GM19328 (cell line): ENCODE measurements around the gene KNSTRN.
A peak's percentile ranks its signal among the peaks of the same experiment; 100 is the strongest.

Source experiments
- ATAC-seq: cut with Tn5 transposase; IDR thresholded peaks from one replicate; pipeline ENCODE4 v1.9.1; 2021; ENCODE audit warnings: mild to moderate bottlenecking, moderate library complexity; ENCODE audit not compliant: unreplicated experiment

Gene KNSTRN

DNA sequence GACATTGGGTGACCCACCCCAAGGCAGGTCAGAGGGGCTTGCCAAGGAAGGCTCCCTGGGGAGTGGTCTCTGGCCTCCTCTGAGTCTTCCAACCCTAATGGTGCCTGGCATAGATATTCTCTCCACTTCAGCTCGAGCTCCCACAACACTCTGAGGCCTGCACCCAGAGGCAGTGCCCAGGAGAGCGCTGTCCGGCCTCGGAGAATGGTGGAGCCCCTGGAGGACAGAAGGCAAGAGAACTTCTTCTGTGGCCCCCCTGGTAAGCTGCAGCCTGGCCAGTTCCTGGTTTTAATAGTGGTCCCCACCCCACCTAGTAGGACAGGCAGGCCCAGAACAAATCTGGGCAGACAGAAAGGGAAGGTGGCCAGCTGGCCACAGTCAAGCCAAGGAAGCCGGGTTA lies 17.5 kb upstream of the KNSTRN start:
- ATAC-seq = no peak

DNA sequence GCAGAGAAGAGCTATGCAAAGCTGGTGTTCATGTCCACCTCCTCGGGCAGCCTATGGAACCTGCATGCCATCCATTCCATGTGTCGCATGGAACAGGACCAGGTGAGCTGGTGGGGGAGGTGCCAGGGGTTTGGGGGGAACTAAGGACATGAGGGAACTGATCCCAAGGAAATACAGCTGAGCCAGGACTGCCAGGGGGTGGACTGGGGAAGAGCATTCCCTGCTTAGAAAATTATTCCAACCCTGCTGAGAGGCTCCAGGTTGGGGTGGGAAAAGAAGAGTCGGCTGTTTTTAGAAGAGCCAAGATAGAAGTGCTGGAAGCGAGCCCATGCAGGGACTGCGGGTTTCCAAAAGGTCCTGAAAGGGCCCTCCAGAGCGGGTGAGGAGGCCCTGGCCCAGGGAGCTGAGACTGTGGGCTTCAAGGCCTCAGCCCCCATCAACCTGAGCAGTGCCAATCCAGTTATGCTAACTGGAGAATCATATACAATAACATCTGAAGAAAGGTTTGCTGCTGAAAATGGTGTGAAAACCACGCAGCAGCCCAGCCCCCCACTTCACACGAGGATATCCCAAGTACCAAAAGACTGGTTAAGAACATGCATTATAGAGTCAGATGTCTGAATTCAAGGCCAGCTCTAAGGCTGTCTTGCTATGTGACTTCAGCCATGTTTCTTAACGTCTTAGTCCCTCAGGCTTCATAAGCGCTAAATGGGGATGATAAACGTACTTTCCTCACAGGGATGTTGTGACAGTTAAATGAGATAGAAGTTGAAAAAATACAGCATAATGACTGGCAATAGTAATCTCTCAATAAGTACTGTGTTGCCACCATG lies 16.7 kb upstream of the KNSTRN start:
- no peak for ATAC-seq

DNA sequence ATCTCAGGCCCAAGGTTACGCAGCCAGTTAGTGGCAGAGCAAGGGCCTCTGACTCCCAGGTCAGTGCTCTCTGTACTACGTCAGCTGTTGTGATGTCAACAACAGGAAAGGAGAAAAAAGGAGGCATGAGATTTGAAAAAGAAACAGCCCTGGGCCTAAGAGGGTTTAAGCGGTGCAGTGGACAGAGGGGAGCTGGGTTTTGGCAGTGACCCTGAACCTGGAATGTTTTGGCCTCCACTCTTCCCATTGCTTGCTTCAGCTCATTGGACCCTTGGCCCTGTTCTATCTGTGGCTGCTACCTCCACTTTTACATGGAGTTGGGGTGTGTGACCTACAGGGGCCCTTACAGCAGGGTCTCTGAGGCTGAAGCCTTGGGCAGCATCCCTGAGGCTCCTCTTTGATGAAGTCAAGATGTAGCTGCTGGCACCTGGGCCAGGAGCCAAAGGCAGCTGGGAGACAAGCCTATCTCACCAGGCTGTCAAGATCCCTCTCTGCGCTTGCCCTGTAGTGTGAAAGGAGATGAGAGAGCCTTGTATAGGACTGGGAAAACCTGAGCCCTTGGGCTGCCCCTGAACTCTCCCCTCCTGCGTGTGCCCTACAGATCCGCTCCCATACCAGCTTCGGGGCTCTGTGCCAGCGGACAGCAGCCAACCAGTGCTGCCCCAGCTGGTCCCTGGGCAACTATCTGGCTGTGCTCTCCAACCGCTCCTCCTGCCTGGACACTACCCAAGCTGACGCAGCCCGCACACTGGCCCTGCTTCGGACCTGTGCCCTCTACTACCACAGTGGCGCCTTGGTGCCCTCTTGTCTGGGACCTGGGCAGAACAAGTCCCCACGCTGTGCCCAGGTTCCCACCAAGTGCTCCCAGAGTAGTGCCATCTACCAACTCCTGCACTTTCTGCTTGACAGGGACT lies 15.8 kb upstream of the KNSTRN start:
- no peak for ATAC-seq

DNA sequence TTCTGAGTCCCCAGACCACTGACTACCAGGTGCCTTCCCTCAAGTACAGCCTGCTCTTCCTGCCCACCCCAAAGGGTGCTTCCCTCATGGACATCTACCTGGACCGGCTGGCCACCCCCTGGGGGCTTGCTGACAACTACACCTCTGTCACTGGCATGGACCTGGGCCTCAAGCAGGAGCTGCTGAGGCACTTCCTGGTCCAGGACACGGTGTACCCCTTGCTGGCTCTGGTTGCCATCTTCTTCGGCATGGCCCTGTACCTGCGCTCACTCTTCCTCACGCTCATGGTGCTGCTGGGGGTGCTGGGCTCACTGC lies 15.2 kb upstream of the KNSTRN start:
- no peak for ATAC-seq

DNA sequence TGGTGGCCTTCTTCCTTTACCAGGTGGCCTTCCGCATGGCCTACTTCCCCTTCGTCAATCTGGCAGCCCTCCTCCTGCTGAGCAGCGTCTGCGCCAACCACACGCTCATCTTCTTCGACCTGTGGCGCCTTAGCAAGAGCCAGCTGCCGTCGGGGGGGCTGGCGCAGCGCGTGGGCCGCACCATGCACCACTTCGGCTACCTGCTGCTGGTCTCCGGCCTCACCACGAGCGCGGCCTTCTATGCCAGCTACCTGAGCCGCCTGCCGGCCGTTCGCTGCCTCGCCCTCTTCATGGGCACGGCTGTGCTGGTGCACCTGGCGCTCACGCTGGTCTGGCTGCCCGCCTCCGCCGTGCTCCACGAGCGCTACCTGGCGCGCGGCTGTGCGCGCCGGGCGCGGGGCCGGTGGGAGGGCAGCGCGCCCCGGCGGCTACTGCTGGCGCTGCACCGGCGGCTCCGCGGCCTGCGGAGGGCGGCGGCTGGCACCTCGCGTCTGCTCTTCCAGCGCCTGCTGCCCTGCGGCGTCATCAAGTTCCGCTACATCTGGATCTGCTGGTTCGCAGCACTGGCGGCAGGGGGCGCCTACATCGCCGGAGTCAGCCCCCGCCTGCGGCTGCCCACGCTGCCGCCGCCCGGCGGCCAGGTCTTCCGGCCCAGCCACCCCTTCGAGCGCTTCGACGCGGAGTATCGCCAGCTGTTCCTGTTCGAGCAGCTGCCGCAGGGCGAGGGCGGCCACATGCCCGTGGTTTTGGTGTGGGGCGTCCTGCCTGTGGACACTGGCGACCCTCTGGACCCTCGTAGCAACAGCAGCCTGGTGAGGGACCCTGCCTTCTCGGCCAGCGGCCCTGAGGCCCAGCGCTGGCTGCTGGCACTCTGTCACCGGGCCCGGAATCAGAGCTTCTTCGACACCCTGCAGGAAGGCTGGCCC lies 14.6 kb upstream of the KNSTRN start:
- ATAC-seq = peak; percentile 71

DNA sequence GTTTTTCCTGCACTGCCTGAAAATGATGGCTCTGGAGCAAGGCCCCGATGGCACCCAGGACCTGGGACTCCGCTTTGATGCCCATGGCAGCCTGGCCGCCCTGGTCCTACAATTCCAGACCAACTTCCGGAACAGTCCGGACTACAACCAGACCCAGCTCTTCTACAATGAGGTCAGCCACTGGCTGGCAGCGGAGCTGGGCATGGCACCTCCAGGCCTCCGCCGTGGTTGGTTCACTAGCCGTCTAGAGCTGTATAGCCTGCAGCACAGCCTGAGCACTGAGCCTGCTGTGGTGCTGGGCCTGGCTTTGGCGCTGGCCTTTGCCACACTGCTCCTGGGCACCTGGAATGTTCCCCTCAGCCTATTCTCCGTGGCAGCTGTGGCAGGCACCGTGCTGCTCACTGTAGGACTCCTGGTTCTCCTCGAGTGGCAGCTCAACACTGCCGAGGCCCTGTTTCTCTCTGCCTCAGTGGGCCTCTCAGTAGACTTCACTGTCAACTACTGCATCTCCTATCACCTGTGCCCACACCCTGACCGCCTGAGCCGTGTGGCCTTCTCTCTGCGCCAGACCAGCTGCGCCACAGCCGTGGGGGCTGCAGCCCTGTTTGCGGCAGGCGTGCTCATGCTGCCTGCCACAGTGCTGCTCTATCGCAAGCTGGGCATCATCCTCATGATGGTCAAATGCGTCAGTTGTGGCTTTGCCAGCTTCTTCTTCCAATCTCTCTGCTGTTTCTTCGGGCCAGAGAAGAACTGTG lies 13.6 kb upstream of the KNSTRN start:
- ATAC-seq = no peak

DNA sequence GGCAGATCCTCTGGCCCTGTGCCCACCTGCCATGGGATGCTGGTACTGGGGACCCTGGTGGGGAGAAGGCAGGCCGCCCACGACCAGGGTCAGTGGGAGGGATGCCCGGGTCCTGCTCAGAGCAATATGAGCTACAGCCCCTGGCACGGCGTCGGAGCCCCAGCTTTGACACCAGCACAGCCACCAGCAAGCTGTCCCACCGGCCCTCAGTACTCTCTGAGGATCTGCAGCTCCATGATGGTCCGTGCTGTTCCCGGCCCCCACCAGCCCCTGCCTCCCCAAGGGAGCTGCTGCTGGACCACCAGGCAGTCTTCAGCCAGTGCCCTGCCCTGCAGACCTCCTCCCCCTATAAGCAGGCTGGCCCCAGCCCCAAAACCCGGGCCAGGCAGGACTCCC lies 13.0 kb upstream of the KNSTRN start:
- ATAC-seq = no peak

DNA sequence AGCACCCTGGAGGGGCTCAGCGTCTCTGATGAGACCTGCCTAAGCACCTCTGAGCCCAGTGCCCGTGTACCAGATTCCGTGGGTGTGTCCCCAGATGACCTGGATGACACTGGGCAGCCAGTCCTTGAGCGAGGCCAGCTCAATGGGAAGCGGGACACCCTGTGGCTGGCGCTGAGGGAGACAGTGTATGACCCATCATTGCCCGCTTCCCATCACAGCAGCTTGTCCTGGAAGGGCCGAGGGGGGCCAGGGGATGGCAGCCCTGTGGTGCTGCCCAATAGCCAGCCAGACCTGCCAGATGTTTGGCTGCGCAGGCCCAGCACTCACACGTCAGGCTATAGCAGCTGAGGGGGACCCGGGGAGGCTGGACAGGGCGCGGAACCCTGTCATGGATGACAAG lies 12.6 kb upstream of the KNSTRN start:
- ATAC-seq = no peak

DNA sequence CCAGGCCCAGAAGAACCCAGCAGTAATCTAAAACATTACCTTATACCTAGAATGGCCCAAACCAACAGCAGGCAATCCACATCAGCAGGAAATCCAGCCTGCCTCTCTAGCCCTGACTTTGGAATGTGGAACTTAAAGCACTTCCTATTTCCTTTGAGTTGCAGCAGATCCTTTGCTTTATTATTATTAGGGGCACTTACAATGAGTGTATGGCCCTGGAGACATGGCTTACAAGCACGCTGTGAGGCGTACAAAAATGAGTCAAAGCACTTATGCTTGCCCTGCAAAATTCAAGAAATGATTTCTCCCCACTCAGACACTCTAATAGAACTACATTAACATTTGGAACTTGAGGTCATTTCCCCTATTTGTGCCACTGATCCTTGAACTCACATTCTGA lies 9.5 kb upstream of the KNSTRN start:
- no peak for ATAC-seq

DNA sequence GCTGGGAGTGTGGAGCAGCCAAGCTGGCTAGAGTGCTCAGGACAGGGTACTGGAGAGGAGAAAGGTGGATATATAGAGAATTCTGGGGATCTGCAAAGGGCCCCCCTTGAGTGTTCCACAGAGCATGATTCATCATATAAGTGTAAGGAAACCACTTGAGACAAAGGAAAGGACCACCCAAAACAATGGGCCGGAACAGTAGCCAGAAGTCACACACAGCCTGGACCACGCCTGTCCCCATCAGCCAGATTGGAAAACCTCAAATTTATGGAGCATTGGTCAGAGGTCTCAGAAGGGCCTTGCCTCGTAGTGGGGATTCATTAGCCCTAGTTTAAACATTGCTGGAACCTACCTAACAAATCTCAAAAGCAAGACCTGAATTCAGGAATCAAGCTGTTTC lies 4.9 kb upstream of the KNSTRN start:
- ATAC-seq = no peak

DNA sequence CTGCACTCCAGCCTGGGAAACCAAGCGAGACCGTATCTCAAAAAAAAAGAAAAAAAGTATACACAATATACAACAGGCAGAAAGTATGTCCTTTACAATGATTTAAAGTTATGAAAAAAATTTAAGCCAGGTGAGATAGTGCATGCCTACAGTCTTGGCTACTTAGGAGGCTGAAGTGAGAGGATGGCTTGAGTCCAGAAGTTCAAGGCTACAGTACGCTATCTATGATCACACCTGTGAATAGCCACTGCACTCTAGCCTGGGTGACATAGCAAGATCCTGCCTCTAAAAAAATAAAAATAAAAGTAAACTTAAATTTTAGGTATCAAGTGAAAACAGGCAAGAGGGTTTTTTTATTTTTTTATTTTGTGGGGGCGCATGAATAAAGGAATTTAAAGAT lies 3.1 kb upstream of the KNSTRN start:
- ATAC-seq = no peak

DNA sequence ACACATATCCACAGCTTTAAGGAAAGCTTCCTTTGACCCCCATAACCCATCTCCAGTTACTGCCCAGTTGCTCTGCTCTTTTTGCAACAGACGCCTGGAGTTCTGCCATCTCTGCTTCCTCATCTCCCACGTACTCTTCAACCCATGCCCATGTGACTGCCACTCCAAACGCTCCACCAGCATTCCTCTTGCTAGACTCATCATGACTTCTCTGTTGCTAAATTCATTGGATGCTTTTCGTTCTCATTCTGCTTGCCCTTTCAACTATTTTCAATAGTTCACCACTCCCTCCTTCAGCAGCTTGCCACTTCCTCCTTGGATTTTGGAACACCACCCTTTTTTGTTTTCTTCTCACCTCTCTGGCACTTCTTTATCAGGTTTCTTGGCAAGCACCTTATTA lies 2.7 kb upstream of the KNSTRN start:
- no peak for ATAC-seq

DNA sequence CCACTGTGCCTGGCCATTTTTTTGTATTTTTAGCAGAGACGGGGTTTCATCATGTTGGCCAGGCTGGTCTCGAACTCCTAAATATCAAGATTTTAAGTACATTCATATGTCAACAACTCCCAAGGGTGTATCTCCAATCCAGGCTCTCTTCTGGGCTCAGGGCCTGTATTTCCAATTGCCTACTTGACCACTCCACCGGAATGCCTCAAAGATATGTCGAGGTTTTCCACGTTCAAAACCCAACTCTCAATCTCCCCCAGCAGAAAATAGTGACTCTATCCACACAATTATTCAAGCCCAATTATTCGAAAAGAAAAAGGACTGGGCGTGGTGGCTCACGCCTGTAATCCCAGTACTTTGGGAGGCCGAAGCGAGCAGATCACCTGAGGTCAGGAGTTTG lies 1.9 kb upstream of the KNSTRN start:
- no peak for ATAC-seq

DNA sequence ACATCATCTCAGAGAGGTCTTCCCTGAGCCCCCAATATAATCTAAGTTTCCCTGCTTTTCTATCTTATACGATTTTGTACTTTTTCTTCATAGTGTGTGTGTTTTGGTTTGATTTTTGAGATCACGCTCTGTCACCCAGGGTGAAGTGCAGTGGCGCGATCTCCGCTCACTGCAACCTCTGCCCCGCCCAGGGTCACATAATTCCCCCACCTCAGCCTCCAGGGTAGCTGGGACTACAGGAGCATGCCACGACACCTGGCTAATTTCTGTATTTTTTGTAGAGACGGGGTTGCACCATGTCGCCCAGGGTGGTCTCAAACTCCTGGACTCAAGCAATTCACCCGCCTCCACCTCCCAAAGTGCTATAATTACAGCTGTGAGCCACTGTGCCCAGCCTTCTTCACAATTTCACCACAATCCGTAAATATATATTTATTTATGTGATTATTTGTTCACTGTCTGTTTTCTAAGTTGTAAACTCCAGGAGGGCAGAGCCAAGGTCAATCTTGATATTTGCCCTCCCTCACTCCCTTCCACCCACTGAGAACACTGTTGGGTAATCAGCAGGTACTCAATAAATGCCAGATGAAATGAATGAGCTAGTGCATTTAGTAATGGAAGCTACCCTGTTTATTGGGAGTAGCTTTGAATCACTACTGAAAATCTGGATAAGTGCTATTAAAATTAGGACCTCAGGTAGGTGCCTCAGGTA lies 547 bp upstream of the KNSTRN start:
- ATAC-seq = no peak

DNA sequence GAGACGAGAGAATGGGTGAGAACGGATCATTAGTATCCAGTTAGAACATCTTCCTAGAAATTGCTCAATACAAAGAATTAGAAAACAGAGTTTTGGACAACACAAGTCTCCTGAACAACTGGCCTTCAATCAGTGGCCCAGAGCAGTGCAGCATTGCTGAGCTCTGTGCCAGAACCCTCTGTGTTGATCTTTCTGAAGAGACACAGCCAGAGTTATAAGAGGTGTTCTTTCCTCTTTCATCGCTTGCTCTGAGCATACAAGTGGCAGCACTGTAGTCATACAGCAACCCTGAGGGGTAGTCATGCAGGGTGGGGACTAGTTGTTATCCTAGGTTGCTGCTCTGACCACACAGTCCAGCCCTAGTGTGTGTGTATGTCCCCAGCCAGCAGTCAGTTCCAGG lies 4.0 kb downstream of the KNSTRN start:
- no peak for ATAC-seq

DNA sequence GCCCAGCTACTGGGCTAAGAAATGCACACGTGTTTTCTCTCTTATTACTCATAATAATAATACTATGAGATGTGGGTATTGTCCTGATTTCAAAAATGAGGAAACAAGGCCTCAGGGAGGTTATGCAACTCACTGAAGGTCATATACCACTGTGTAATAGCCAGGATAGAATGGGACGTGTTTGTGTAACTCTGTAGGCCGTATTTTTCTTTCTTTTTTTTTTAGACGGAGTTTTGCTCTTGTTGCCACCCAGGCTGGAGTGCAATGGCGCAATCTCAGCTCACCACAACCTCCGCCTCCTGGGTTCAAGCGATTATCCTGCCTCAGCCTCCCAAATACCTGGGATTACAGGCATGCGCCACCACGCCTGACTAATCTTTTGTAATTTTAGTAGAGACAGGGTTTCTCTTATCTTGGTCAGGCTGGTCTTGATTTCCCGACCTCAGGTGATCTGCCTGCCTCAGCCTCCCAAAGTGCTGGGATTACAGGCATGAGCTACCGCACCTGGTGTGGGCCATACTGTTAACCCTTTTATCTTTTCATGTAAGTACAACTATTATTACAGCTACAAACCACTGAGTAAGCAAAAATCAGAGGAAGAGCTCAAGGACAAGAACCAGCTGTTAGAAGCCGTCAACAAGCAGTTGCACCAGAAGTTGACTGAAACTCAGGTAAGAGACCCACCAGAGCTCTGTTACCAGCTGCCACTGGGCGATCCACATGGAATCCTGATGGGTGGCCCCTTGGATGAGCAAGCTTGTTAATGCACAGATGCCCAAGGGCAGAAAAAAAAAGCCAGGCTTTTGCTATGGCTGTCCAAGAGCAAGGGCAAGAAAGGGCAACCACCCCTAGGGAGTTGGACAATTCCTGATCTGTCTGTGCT lies 6.7 kb downstream of the KNSTRN start:
- ATAC-seq = no peak

DNA sequence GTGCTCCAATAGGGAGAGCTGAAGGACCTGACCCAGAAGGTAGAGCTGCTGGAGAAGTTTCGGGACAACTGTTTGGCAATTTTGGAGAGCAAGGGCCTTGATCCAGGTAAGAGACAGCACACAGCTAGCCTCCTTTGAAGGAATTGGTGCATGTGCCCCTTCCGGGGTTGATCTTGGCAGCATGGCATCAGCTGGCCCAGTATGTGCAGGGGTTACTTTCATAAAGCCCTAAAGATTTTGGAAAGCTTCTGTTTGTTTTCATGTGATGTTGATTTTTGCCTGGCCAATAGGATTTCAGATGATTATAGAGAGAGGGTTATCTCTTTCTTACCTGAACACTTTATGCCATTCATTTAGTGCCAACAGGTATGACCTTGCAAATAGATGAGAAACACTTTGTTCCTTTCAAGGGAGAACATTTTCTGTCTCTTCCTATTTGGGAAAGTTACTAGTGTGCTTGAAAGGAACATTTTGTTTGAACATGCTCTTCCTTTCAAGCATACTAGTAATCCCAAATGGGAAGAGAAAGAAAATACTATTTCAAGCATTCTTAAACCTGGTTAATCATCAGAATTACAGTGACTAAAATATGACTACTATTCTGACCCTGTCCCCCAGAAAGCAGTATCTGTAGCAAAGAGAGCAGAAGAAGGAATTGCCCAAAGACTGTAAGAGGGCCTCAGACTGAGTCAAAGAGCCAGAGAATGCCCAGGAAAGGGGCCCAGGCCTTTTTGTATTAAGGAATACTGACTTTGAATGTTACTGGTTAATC lies 7.5 kb downstream of the KNSTRN start:
- no peak for ATAC-seq
